Activated CD4-positive, alpha-beta T cell treated with anti-CD3 and anti-CD28 coated beads for 24 hours (primary cell): ENCODE results near the gene PIKFYVE.
"Not testable (repeated sequence)": the region's sequence is repeated elsewhere in the genome, so short reads cannot be mapped to it uniquely, and the experiment has no call there.

ENCODE experiments used
- DNase-seq, 2 donors: peaks; one replicate each; pipeline ENCODE4 v3.0.0-alpha.2; 2020; ENCODE audit warnings: low read depth in 2 of 2

Gene PIKFYVE

GRCh38 chr2:208359632-208359986 lies 93.6 kb downstream of the PIKFYVE start:
- DNase-seq = no peak

- DNase-seq = no peak
These were observed 94.4 kb downstream of the PIKFYVE start for GRCh38 chr2:208360259-208361076.

- DNase-seq = no peak
These were observed 95.0 kb downstream of the PIKFYVE start for GRCh38 chr2:208361077-208361441.

GRCh38 chr2:208363485-208363884 lies 97.4 kb downstream of the PIKFYVE start:
- DNase-seq = no peak

- no peak for DNase-seq
These were observed 100.4 kb downstream of the PIKFYVE start for GRCh38 chr2:208366215-208367127.

- DNase-seq = no peak
These were observed 103.0 kb downstream of the PIKFYVE start for GRCh38 chr2:208369091-208369490.

- no peak for DNase-seq
These were observed 105.0 kb downstream of the PIKFYVE start for GRCh38 chr2:208370881-208371633.

GRCh38 chr2:208371634-208371935 lies 105.5 kb downstream of the PIKFYVE start:
- no peak for DNase-seq

- peak in 1 of 2 donors; percentile 4 for DNase-seq
These were observed 107.5 kb downstream of the PIKFYVE start for GRCh38 chr2:208373460-208374089.

- DNase-seq = no peak
These were observed 109.5 kb downstream of the PIKFYVE start for GRCh38 chr2:208375491-208376068.

GRCh38 chr2:208377344-208377860 lies 111.3 kb downstream of the PIKFYVE start:
- not testable (repeated sequence) for DNase-seq

GRCh38 chr2:208379192-208379591 lies 113.1 kb downstream of the PIKFYVE start:
- DNase-seq = no peak

- DNase-seq = no peak
These were observed 118.6 kb downstream of the PIKFYVE start for GRCh38 chr2:208384637-208385036.

- no peak for DNase-seq
These were observed 120.5 kb downstream of the PIKFYVE start for GRCh38 chr2:208386541-208386940.

- DNase-seq = no peak
These were observed 123.9 kb downstream of the PIKFYVE start for GRCh38 chr2:208389940-208390339.

- DNase-seq = no peak
These were observed 126.2 kb downstream of the PIKFYVE start for GRCh38 chr2:208392300-208392699.

GRCh38 chr2:208396796-208397195 lies 130.7 kb downstream of the PIKFYVE start:
- not testable (repeated sequence) for DNase-seq

- DNase-seq = no peak
These were observed 133.1 kb downstream of the PIKFYVE start for GRCh38 chr2:208399201-208399600.

- no peak for DNase-seq
These were observed 140.7 kb downstream of the PIKFYVE start, which contains the start of gene PTH2R for GRCh38 chr2:208406474-208407451. Gene PTH2R, plus strand, starts transcription at chr2:208406792. Its CDS starts 252 bp downstream, at chr2:208407044.

- no peak for DNase-seq
These were observed 141.6 kb downstream of the PIKFYVE start for GRCh38 chr2:208407667-208408066.
